ENCODE data around the gene MUS81. TPM values are rescaled to one million over a fixed set of nuclear protein-coding genes. Genes with fewer than 3 reads are reported as not detected.

The MUS81 gene
- total and polyA plus RNA-seq, 9 of the 15 experiments (the other 6 are each of a cell fraction or from before 2014, with no cell fraction given): 13.4 to 118 (median 53.7) TPM

- TF ChIP-seq REST (IDR thresholded peaks at IDR 0.05; ENCODE audit: borderline replicate concordance): peak; percentile 87
- no peak for TF ChIP-seq REST (CRISPR knock-in tag; IDR thresholded peaks at IDR 0.05; ENCODE audit: low read depth)
- peak; percentile 37 to 51; a peak in 1 of 4 replicates for TF ChIP-seq RCOR1 (IDR thresholded peaks at IDR 0.05; ENCODE audit: borderline replicate concordance in 1 of 2, low read depth in 2 of 2, low read length in 2 of 2)
- TF ChIP-seq MYNN (IDR thresholded peaks at IDR 0.05): peak; percentile 90
- no peak for TF ChIP-seq MYNN (CRISPR knock-in tag; IDR thresholded peaks at IDR 0.05)
- no peak for TF ChIP-seq POLR2A (conservative IDR thresholded peaks at IDR 0.05)
- TF ChIP-seq ARNT (IDR thresholded peaks at IDR 0.05): no peak
- peak; percentile 35 for TF ChIP-seq NEUROD1 (IDR thresholded peaks at IDR 0.05; ENCODE audit: borderline replicate concordance, low read depth, low read length, partially characterized antibody)
- TF ChIP-seq RFX7 (CRISPR knock-in tag; IDR thresholded peaks at IDR 0.05): no peak
- 0 out of 2 replicates have a peak, but pooled peaks have one; percentile 39 for TF ChIP-seq KLF1 (tag; IDR thresholded peaks at IDR 0.05)
- no peak for TF ChIP-seq STAT5A (IDR thresholded peaks at IDR 0.05; ENCODE audit: borderline replicate concordance, low read length)
- no peak for TF ChIP-seq ZNF77 (CRISPR knock-in tag; IDR thresholded peaks at IDR 0.05)
- no peak for TF ChIP-seq KLF6 (CRISPR knock-in tag; IDR thresholded peaks at IDR 0.05; ENCODE audit: borderline replicate concordance)
- TF ChIP-seq SIN3B (IDR thresholded peaks at IDR 0.05; ENCODE audit: low read depth): peak; percentile 44; the same call in 1 of the 2 replicates
- peak; percentile 45; the same call in 1 of the 2 replicates for TF ChIP-seq JUN (IDR thresholded peaks at IDR 0.05; ENCODE audit: borderline replicate concordance, low read depth, low read length)
- TF ChIP-seq JUN (CRISPR knock-in tag; IDR thresholded peaks at IDR 0.05; ENCODE audit: borderline replicate concordance): no peak
- TF ChIP-seq RAD21 (CRISPR knock-in tag; conservative IDR thresholded peaks at IDR 0.05 in 1 of 2, IDR thresholded peaks at IDR 0.05 in 1 of 2): peak; percentile 85 to 93
- TF ChIP-seq GATAD2A (IDR thresholded peaks at IDR 0.05): peak; percentile 44; the same call in 1 of the 2 replicates
- no peak for TF ChIP-seq ZC3H8 (IDR thresholded peaks at IDR 0.05)
- TF ChIP-seq KLF16 (IDR thresholded peaks at IDR 0.05): 0 out of 2 replicates have a peak, but pooled peaks have one; percentile 49
- TF ChIP-seq TFAP4 (CRISPR knock-in tag; IDR thresholded peaks at IDR 0.05; ENCODE audit: borderline replicate concordance): peak; percentile 80
- 0 out of 2 replicates have a peak, but pooled peaks have one; percentile 23 for TF ChIP-seq MYC (IDR thresholded peaks at IDR 0.05; ENCODE audit: low read depth, low read length)
- TF ChIP-seq MYC (CRISPR knock-in tag; IDR thresholded peaks at IDR 0.05; ENCODE audit: borderline replicate concordance, low read depth): no peak
- peak; percentile 79 for TF ChIP-seq CTBP1 (IDR thresholded peaks at IDR 0.05; ENCODE audit: borderline replicate concordance)
Measured at GRCh38 chr11:65884716-65885092, 24.5 kb downstream of the MUS81 start (continued).
